Neural progenitor cell (in vitro differentiated cells): ENCODE data around the gene NBAS. TPM values are rescaled to one million over a fixed set of nuclear protein-coding genes. Genes with fewer than 3 reads are reported as not detected.

Source experiments
- DNase-seq: peaks from one replicate; pipeline ENCODE4 v3.0.0-alpha.2; 2016; ENCODE audit warnings: low spot score
- H2AFZ ChIP-seq: fragments of 200-600 bp; sonication (generic); replicated peaks from 2 replicates; pipeline ENCODE4 v1.6.1; 2016; ENCODE audit warnings: antibody characterized with exemption
- H3F3A ChIP-seq: fragments of 200-600 bp; sonication (generic); 2 replicates; pipeline ENCODE4 v1.6.1; 2016; ENCODE audit warnings: antibody characterized with exemption, low read depth
- H3K27ac ChIP-seq: fragments of 200-600 bp; sonication (generic); 2 replicates; pipeline ENCODE4 v1.5.1; 2016; ENCODE audit warnings: mild to moderate bottlenecking
- H3K27me3 ChIP-seq: fragments of 200-600 bp; sonication (generic); 2 replicates; pipeline ENCODE4 v1.6.1; 2016; ENCODE audit warnings: mild to moderate bottlenecking, moderate library complexity
- H3K36me3 ChIP-seq: fragments of 200-600 bp; sonication (generic); 2 replicates; pipeline ENCODE4 v1.5.1; 2016
- H3K4me1 ChIP-seq: fragments of 200-600 bp; sonication (generic); 2 replicates; pipeline ENCODE4 v1.6.1; 2016; ENCODE audit warnings: mixed run types
- H3K4me2 ChIP-seq: fragments of 200-600 bp; sonication (generic); 2 replicates; pipeline ENCODE4 v1.6.1; 2016
- H3K4me3 ChIP-seq: fragments of 200-600 bp; sonication (generic); 2 replicates; pipeline ENCODE4 v1.5.1; 2016
- H3K79me2 ChIP-seq: fragments of 200-600 bp; sonication (generic); 2 replicates; pipeline ENCODE4 v1.6.1; 2016; ENCODE audit warnings: low read depth
- H3K9ac ChIP-seq: fragments of 200-600 bp; sonication (generic); 2 replicates; pipeline ENCODE4 v1.6.1; 2016
- H3K9me3 ChIP-seq: fragments of 200-600 bp; sonication (generic); 2 replicates; pipeline ENCODE4 v1.5.1; 2016; ENCODE audit warnings: low read depth
- H4K20me1 ChIP-seq: fragments of 200-600 bp; sonication (generic); 2 replicates; pipeline ENCODE4 v1.6.1; 2016; ENCODE audit warnings: low read depth
- H3K27ac Mint-ChIP-seq: 3 replicates; pipeline ENCODE4 v1.8.0; 2021; ENCODE audit warnings: mixed read lengths
- H3K27me3 Mint-ChIP-seq: 2 replicates; pipeline ENCODE4 v1.8.0; 2022; ENCODE audit warnings: low read depth, mild to moderate bottlenecking, inconsistent platforms, moderate library complexity, mixed read lengths; ENCODE audit not compliant: insufficient read depth
- H3K36me3 Mint-ChIP-seq: 3 replicates; pipeline ENCODE4 v1.8.0; 2021; ENCODE audit warnings: mixed read lengths
- H3K4me1 Mint-ChIP-seq: 3 replicates; pipeline ENCODE4 v1.8.0; 2021; ENCODE audit warnings: mixed read lengths
- H3K4me3 Mint-ChIP-seq: 3 replicates; pipeline ENCODE4 v1.8.0; 2021; ENCODE audit warnings: mild to moderate bottlenecking, moderate library complexity, mixed read lengths
- H3K9me3 Mint-ChIP-seq: 3 replicates; pipeline ENCODE4 v1.8.0; 2020; ENCODE audit warnings: mixed read lengths
- EZH2 ChIP-seq: fragments of 200-600 bp; sonication (generic); IDR thresholded peaks from 2 replicates; pipeline ENCODE4 v1.6.1; 2017; ENCODE audit warnings: antibody characterized with exemption, mild to moderate bottlenecking, moderate library complexity
- EZH2phosphoT487 ChIP-seq: fragments of 200-600 bp; sonication (generic); IDR thresholded peaks from 2 replicates; pipeline ENCODE4 v1.6.1; 2017; ENCODE audit warnings: antibody characterized with exemption
- total RNA-seq: library from RNA; depleted of rRNA; stranded (reverse); fragments of >200 nt; gene quantifications from 2 replicates; pipeline ENCODE4 v1.2.3, GENCODE V29; 2015; ENCODE audit warnings: low replicate concordance
- TF ChIP-seq, protein P1 (sequence below): fragments of 200-600 bp; sonication (generic); IDR thresholded peaks from 2 replicates; pipeline ENCODE4 v1.5.1; 2017; ENCODE audit warnings: antibody characterized with exemption, mild to moderate bottlenecking

The NBAS gene
- total RNA-seq, 1 donor from 2014 or later: 58.0 TPM

DNA sequence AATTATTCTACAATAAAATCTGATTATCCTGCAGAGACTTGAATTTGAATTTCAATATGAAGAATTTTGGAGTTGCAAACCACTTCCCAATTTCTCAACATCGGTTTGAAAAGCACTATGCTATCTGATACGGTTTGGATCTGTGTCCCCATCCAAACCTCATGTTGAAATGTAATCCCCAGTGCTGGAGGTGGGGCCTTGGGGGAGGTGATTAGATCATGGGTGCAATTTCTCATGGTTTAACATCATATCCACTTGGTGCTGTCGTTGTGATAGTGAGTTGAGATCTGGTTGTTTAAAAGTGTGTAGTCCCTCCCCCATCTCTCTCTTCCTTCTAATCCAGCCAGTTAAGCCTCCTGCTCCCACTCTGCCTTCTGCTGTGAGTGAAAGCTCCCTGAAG, 205.7 kb downstream of the NBAS start:
- H3K4me3 ChIP-seq: no peak overlapping the region
- no peaks in the 10 kb centered on the region for H3K36me3 ChIP-seq
- Mint-ChIP-seq H3K9me3 (no peaks in the 10 kb centered on the region), H3K27me3 (no peaks in the 10 kb centered on the region), H3K4me1 (peaks cover 10% of the 10 kb centered on the region), H3K36me3 (peaks cover 33% of the 10 kb centered on the region), H3K27ac (no peak overlapping the region), H3K4me3 (no peak overlapping the region)
- H3F3A ChIP-seq: no peaks in the 10 kb centered on the region
- no peak overlapping the region for H3K4me2 ChIP-seq
- no peak for DNase-seq
- H3K9ac ChIP-seq: no peak overlapping the region
- H3K27ac ChIP-seq: no peak overlapping the region
- H3K4me1 ChIP-seq: no peaks in the 10 kb centered on the region
- H3K9me3 ChIP-seq: no peaks in the 10 kb centered on the region
- TF ChIP-seq EZH2phosphoT487 (no peak), EZH2 (no peak)
- no peaks in the 10 kb centered on the region for H4K20me1 ChIP-seq
- H2AFZ ChIP-seq: no peak overlapping the region
- no peaks in the 10 kb centered on the region for H3K79me2 ChIP-seq
- no peaks in the 10 kb centered on the region for H3K27me3 ChIP-seq

DNA sequence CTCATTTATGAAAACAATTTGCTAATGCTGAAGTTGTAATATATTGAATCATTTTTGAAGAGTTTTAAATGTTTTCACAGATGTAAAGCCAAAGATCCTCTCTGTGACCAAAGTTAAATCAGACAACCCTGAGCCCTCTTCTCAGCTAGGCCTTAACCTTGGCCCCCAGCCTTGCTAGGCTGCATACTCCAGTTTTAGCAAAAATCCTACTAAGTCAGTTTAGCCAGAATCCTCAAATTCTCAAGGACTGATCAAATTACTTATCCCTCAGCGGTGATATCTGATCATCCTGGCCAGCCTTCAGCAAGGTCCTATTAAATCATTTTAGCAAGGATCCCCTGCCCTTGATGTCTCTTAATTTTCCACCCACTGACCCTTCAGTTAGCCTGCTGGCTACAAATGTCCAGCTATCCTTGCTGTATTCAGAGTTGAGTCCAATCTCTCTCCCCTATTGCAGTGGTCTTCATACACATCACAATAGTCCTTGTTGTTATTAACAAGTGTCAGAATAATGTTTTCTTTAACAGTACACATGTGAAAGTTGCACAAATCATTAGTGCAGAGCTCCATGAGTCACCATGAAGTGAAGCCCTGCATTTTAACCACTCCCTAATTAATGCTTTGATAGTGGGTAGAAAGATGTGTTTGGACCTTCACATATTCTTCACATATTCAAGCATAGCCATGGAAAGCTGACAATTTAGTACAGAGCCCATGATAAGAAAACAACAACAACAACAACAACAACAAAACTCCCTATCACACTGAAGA, 206.4 kb downstream of the NBAS start:
- Histone ChIP-seq H3K36me3 (no peaks in the 10 kb centered on the region), H3K4me3 (no peak overlapping the region), H3K27me3 (no peaks in the 10 kb centered on the region), H3K9me3 (no peaks in the 10 kb centered on the region), H3K4me2 (no peak overlapping the region), H2AFZ (no peak overlapping the region), H3K27ac (no peak overlapping the region), H3K4me1 (no peaks in the 10 kb centered on the region), H4K20me1 (no peaks in the 10 kb centered on the region), H3K79me2 (no peaks in the 10 kb centered on the region), H3F3A (no peaks in the 10 kb centered on the region), H3K9ac (no peak overlapping the region)
- Mint-ChIP-seq H3K4me1 (peaks cover 10% of the 10 kb centered on the region), H3K27me3 (no peaks in the 10 kb centered on the region), H3K36me3 (peaks cover 33% of the 10 kb centered on the region), H3K4me3 (no peak overlapping the region), H3K27ac (no peak overlapping the region), H3K9me3 (no peaks in the 10 kb centered on the region)
- TF ChIP-seq, protein P1, sequence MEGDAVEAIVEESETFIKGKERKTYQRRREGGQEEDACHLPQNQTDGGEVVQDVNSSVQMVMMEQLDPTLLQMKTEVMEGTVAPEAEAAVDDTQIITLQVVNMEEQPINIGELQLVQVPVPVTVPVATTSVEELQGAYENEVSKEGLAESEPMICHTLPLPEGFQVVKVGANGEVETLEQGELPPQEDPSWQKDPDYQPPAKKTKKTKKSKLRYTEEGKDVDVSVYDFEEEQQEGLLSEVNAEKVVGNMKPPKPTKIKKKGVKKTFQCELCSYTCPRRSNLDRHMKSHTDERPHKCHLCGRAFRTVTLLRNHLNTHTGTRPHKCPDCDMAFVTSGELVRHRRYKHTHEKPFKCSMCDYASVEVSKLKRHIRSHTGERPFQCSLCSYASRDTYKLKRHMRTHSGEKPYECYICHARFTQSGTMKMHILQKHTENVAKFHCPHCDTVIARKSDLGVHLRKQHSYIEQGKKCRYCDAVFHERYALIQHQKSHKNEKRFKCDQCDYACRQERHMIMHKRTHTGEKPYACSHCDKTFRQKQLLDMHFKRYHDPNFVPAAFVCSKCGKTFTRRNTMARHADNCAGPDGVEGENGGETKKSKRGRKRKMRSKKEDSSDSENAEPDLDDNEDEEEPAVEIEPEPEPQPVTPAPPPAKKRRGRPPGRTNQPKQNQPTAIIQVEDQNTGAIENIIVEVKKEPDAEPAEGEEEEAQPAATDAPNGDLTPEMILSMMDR: no peak
- TF ChIP-seq EZH2 (no peak), EZH2phosphoT487 (no peak)
- no peak for DNase-seq

DNA sequence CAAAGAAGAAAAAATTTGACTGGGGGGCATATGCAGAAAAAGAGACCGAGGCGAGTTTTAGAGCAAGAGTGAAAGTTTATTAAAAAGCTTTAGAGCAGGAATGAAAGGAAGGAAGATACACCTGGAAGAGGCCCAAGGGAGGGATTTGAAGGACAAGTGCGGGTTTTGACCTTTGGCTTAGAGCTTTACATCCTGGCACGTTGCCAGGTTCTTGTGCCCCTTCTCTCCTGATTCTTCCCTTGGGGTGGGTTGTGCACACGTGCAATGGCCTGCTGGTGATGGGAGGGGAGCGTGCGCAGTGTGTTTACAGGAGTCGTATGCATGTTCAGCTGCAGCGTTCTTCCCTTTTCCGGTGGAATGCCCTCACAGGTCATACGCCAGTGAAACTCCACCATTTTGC, 208.8 kb downstream of the NBAS start:
- H3K36me3 Mint-ChIP-seq: peaks cover 39% of the 10 kb centered on the region
- no peaks in the 10 kb centered on the region for H3K27me3 Mint-ChIP-seq
- Histone ChIP-seq H3K4me2 (no peak overlapping the region), H3K4me3 (no peak overlapping the region), H3K79me2 (no peaks in the 10 kb centered on the region), H2AFZ (no peak overlapping the region), H3K27ac (no peak overlapping the region), H3K9me3 (no peaks in the 10 kb centered on the region), H3K4me1 (peaks cover 10% of the 10 kb centered on the region), H3K36me3 (no peaks in the 10 kb centered on the region), H3F3A (no peaks in the 10 kb centered on the region), H3K27me3 (no peaks in the 10 kb centered on the region), H4K20me1 (no peaks in the 10 kb centered on the region), H3K9ac (no peak overlapping the region)
- TF ChIP-seq, protein P1: no peak
- no peak for TF ChIP-seq EZH2
- TF ChIP-seq EZH2phosphoT487: no peak
- peaks cover 8% of the 10 kb centered on the region for H3K4me1 Mint-ChIP-seq
- H3K9me3 Mint-ChIP-seq: no peaks in the 10 kb centered on the region
- no peak for DNase-seq
- H3K27ac Mint-ChIP-seq: no peak overlapping the region
- no peak overlapping the region for H3K4me3 Mint-ChIP-seq

DNA sequence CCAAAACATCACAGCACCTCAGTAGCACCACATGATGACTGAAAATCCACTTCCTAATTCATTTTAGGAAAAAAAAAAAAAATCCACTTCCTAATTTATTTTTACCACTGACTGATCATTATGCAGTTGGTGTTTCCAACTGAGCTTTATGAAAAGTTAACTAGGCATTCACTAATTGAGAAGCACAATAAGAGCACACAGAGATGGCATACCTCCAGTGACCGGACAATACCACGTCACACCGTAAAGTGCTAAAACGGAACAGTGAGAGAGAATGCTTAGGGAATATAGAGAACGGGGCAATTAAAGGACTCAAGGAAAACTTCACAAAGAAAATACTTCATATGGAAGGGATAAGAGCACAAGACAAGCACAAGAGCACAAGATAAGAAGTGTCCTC, 212.5 kb downstream of the NBAS start:
- H3K27ac ChIP-seq: no peak overlapping the region
- H3K9me3 Mint-ChIP-seq: peaks cover 17% of the 10 kb centered on the region
- H3K4me3 Mint-ChIP-seq: no peak overlapping the region
- no peaks in the 10 kb centered on the region for H3K9me3 ChIP-seq
- H3K27ac Mint-ChIP-seq: no peak overlapping the region
- H3K79me2 ChIP-seq: no peaks in the 10 kb centered on the region
- H3K9ac ChIP-seq: no peak overlapping the region
- H4K20me1 ChIP-seq: no peaks in the 10 kb centered on the region
- H3K4me1 ChIP-seq: peaks cover 10% of the 10 kb centered on the region
- no peak overlapping the region for H3K4me3 ChIP-seq
- H2AFZ ChIP-seq: no peak overlapping the region
- TF ChIP-seq, protein P1: no peak
- TF ChIP-seq EZH2 (no peak), EZH2phosphoT487 (no peak)
- H3K36me3 ChIP-seq: no peaks in the 10 kb centered on the region
- no peaks in the 10 kb centered on the region for H3K27me3 Mint-ChIP-seq
- DNase-seq: no peak
- H3K4me2 ChIP-seq: no peak overlapping the region
- peaks cover 34% of the 10 kb centered on the region for H3K36me3 Mint-ChIP-seq
- peaks cover 6% of the 10 kb centered on the region for H3K4me1 Mint-ChIP-seq
- H3K27me3 ChIP-seq: no peaks in the 10 kb centered on the region
- H3F3A ChIP-seq: no peaks in the 10 kb centered on the region
